Stimulated activated CD4-positive, alpha-beta T cell treated with anti-CD3 and anti-CD28 coated beads, Interleukin-4, amount 100 ng/mL, for 4 hours (primary cell): Measurements from ENCODE around the gene ANKRD33.

Experiments
- DNase-seq, 2 experiments: peaks; one replicate each; pipeline ENCODE4 v3.0.0-alpha.2; 2020

The ANKRD33 gene

DNA sequence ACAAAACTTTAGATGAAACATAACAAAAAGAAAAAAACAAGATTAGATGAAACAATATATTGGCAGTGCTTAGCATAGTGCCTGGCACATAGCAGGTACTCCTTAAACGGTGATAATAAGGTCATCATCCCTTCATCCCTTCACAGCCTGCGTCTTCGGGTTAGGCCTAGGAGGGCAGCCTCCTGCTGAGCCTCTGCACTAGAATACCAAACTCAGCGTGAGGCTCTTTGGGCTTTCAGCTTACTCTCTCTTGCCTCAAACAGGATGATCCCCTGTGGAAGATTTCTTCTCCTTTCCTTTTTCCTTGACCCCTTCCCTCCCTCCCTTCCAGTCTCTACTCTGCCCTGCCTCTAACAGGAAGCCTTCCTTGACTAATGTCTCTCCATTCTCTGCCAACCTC, 25.0 kb upstream of the ANKRD33 start:
- DNase-seq: no peak

- DNase-seq: no peak
These were observed 24.5 kb upstream of the ANKRD33 start for GRCh38 chr12:51863363-51863932.

GRCh38 chr12:51863933-51864832, 23.7 kb upstream of the ANKRD33 start:
- DNase-seq: peak in 1 of 2 experiments; percentile 21

- no peak for DNase-seq
These were observed 22.9 kb upstream of the ANKRD33 start for GRCh38 chr12:51864833-51865670.

DNA sequence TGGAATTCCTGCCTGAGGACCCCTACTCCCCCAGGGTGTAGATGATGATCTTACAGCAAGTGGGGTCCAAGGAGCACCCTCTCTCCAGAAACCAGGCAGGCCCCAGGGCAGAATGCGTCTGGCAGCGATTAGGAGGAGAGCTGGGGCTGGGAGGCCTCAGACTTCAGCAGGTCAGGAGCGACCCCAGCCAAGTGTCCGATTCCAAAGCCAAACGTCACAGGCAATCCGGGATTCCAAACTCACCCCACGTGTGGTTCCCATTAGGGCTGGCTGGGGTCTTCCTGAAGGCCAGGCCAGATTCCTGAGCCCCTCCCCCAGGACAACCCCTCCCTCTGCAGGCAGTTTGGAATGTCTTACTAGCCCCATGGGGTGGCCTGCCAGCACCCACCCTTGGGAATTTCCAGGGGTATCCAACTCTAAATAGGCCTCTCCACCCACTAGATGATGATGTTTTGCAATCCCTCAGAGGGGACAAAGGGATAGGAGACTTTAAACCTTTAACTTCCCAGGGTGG, 22.1 kb upstream of the ANKRD33 start:
- DNase-seq: no peak

DNA sequence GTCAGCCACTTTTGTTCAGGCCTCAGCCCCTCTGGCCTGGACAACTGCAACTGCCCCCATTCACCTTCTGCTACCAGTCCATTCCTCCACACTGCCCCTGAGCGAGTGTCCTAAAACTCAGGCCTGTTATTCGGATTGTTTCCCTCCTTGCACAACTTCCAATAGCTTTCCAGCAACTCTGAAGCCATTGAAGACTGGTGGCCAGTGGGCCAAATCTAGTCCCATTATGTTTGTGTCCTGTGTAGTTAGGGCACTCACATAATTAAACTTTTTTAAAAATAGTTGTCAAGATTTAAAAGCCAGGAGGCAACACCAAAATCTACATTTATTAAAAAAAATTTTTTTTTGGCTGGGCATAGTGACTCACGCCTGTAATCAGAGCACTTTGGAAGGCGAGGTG, 21.6 kb upstream of the ANKRD33 start:
- no peak for DNase-seq

GRCh38 chr12:51866762-51867161, 21.1 kb upstream of the ANKRD33 start:
- no peak for DNase-seq

GRCh38 chr12:51867371-51867770, 20.5 kb upstream of the ANKRD33 start:
- no peak for DNase-seq

- no peak for DNase-seq
These were observed 20.0 kb upstream of the ANKRD33 start for GRCh38 chr12:51867796-51868428.

GRCh38 chr12:51868821-51869495, 18.9 kb upstream of the ANKRD33 start:
- no peak for DNase-seq

DNA sequence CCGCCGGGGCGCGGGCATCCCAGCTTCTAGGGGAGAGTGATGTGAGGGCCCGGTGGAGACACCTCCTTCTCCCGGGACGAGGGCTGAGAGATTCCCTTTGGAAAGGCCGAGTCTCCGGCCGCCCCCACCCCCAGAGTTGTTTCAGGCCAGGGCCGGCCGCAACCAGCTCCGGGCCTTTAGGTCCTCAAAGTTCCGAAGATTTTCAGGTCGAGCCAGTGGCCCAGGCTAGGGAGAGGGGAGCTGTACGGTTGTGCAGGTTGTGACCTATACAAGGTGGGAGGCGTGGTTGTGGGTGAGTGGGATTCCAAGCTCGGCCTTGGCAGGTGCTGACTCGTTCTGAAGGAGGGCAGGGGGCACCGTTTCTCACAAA, 18.4 kb upstream of the ANKRD33 start:
- no peak for DNase-seq

DNA sequence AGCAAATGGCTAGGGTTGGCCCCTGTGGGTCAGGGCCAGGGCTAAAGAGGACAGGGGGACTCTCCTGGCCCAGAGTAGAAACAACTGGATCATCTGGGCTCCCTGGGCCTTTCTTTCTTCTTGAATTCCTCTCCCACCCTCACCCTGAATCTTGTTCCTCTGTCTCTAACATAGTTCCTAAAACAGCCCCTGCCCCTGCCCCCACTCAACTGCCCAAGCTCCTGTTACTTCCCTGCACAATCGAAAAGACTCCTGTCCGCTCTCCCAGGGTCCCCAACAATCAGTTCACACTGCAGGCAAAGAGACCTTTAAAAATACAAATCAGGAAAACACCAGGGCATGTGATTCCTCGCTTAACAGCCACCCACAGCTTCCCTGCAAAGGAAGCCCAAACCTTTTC, 18.0 kb upstream of the ANKRD33 start:
- no peak for DNase-seq

DNA sequence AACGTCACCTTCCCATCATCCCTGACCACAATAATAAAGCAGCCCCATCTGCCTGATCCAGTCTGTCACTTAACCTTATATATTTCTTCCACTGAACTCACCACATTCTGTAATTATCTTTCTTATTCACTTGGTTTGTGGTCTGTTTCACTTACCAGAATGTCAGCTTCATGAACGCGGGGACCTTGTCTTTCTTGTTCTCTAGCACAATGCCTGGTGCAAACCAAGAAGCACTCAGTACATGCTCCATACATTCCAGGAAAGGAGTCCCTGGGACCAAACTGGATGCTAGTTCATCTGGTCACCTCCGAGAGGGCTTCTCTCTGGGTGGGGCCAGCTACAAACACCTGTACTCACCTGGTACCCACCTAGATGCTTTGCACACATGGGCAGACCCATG, 17.4 kb upstream of the ANKRD33 start:
- no peak for DNase-seq

DNA sequence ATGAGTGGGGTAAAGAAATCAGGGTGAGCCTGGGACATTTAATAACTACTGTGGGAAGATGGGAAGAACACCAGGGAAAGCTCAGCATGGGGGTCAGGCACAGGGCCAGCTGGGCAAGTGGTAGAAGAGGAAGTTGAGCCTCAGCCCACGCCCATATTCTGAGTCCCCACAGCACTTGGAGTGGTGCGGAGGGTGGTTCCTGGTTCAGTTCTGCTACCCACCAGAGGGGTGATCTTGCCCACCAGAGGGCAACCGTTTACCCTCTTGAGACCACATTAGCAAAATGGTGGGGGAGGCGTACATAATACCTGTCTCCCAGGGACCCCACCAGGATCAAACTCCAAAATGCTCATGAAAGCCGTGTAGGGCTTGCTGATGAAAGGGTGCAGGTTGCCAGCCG, 16.8 kb upstream of the ANKRD33 start:
- no peak for DNase-seq

DNA sequence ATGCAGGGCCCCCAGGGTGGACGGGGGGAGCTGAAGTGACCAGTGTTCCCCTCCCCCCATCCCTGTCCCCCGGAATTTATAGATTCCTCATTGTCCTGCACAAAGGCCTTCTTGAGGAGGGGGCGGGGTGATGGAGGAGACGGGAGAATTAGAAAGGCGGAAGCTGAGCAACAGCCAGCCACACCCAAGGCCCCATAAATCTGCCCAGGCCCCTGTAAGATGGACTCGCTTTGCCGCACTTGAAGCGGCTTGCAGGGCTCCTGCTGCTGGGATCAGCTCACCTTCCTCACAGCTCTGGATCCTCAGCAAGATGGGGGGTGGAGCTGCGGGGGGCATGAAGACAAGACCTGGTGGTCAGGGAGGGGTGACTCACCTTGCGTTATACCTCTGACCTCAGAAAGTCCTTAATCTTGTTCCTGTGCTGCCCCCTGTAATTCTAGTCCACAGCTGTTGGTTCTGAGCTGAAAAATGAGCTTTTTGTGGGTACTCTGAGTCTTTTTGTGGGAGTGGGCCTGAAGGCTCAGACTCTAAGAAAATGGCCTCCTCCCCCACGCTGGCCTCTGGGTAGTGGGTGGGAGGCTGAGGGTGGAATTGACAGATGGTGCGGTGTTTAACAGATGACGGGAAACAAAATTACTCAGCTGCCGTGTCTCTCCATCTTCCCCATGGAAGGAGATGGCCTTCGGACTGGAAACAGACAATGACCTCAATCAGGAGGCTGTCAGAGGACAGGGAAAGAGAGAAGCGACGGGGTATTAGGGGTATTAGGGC, 15.8 kb upstream of the ANKRD33 start:
- no peak for DNase-seq

GRCh38 chr12:51872689-51872981, 15.3 kb upstream of the ANKRD33 start:
- no peak for DNase-seq

DNA sequence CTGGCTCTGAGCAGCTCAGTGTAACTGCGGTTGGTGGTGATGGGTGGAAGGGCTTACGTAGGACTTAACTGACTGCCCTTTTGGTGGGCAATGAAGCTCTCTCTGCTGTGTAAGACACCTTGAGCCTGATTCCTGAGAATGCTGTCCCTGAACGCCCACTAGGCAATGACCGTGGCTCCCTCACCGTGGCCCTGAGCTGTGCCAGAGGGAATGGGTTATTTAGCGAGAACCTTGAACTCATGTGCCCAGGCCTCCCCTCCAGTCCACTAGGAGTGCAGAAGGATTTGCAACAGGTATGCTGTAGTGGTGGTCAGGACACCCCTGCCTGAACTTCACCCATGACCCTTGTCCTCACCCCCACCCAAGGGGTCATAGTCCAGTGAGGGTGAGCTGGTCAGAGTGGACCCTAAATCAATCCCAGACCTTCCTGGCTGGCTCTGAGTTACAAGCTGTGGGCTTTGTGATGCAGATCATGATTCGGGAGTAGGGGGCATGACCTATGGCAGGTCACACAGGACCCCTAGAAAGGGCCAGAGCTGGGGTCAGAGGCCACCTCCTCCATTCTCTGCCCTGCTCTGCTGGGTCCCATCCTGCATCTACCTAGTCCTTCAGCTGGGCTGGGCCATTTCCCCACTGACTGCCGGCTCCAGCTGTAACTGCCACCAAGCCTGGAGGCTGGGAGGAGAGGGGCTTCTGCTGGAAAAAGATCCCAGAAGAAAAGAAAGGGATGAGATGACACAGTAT, 14.5 kb upstream of the ANKRD33 start:
- DNase-seq: no peak

DNA sequence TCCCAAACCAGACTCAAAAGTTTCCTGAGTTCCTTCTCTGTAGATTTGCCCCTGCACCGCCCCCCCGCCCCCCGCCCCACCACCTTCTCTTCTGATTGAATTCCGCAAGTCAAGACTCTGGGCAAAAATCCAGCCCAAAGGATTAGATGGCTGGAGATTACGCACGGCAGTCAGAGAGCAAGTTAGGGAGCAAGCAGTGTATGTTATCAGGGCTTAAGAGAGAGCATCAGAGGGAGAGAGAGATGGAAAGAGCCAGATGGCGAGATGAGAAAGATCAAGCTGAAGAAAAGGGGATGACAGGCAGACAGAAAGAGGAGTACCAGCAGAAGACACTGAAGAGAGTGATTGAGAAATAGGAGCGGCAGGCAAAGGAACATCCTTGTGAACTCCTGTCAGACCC, 13.9 kb upstream of the ANKRD33 start:
- no peak for DNase-seq

DNA sequence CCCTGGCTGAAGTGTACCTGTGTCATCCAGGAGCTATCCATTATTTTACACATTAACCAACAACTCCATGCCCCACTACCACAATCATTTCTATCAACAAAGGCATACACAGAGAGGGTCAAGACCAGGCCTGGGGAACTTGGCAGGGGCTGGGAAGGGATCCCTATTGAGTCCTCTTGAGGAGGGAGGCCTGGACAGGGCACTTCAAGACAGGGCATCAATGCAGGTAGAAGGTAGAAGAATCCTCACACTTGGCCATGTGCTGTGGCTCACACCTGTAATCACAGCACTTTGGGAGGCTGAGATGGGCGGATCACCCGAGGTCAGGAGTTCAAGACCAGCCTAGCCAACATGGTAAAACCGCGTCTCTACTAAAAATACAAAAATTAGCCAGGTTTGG, 13.4 kb upstream of the ANKRD33 start:
- no peak for DNase-seq

- DNase-seq: no peak
These were observed 8.8 kb upstream of the ANKRD33 start for GRCh38 chr12:51879102-51879501.

DNA sequence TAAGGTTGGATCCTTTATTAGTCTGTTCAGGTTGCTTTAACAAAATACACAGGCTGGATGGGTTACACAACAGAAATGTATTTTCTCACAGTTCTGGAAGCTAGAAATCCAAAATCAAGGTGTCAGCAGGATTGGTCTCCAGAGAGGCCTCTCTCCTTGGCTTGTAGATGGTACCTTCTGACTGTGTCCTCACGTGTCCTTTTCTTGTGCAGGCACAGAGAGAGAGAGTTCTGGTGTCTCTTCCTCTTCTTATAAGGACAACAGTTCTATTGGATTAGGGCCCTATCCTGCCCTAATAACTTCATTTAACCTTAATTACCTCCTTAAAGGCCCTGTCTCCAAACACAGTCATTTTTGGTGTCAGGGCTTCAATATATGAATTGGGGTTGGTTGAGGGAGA, 4.6 kb upstream of the ANKRD33 start:
- no peak for DNase-seq
